AG09309 (cell line): Measurements from ENCODE around the gene HIPK2.
"Not testable (repeated sequence)": the region's sequence is repeated elsewhere in the genome, so short reads cannot be mapped to it uniquely, and the experiment has no call there.

Source experiments
- DNase-seq: peaks from one replicate; pipeline ENCODE4 v3.0.0-alpha.2; 2010; ENCODE audit warnings: low read depth
- H3K4me3 ChIP-seq: 2 replicates; pipeline ENCODE4 v1.5.1; 2011; ENCODE audit warnings: mild to moderate bottlenecking, low read depth, low read length, moderate library complexity; ENCODE audit not compliant: control insufficient read depth
- CTCF ChIP-seq: IDR thresholded peaks from 2 replicates; pipeline ENCODE4 v1.5.1; 2011; ENCODE audit warnings: mild to moderate bottlenecking, low read depth, low read length, inconsistent platforms; ENCODE audit not compliant: insufficient read depth, control insufficient read depth; ENCODE audit errors: missing control alignments

The HIPK2 gene

GRCh38 chr7:139560678-139561077 is 217.1 kb downstream of the HIPK2 start:
- no peak overlapping the region for H3K4me3 ChIP-seq
- TF ChIP-seq CTCF = no peak
- no peak for DNase-seq

- TF ChIP-seq CTCF = no peak
- DNase-seq = no peak
Observed at GRCh38 chr7:139560199-139560598, 217.6 kb downstream of the HIPK2 start.

GRCh38 chr7:139559364-139560105 is 218.3 kb downstream of the HIPK2 start:
- DNase-seq = no peak
- H3K4me3 ChIP-seq = no peak overlapping the region
- TF ChIP-seq CTCF = no peak

More at GRCh38 chr7:139560199-139560598, 217.6 kb downstream of the HIPK2 start:
- no peak overlapping the region for H3K4me3 ChIP-seq

GRCh38 chr7:139557857-139558581 is 219.8 kb downstream of the HIPK2 start:
- DNase-seq = no peak
- TF ChIP-seq CTCF = no peak
- no peak overlapping the region for H3K4me3 ChIP-seq

GRCh38 chr7:139553991-139554700 is 223.7 kb downstream of the HIPK2 start:
- DNase-seq, H3K4me3 ChIP-seq: not testable (repeated sequence)

DNA sequence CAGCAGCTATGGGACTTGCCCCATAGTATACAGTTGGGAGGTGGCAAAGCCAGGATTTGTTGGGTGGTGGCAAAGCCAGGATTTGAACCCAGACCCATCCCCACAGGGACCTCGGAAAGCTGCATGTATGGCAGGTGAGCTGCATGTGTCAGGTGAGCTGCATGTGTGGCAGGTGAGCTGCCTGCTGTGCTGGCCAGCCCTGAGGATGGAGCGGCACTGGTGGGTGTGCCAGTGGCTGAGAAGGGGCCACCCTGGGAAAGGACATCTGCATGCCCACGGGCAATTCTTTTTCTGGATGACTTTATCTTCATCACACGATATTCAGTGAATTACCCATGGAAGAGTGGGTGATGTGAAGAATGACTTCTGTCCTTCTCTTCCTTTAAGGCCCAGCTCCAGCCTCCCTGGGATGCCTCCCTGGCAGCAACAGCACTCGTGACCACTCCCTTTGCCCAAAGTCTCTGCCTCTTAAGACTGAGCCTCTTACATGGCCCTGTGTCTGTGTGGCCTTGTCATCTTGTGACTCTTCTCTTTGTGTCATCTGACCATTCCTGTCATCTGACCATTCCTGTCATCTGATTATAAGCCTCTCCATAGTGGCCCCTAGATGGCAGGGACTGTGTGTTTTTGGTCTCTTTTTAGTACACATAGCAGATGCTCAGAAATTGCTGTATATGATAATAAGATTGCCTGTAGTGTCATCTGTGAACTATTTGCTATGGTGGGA is 229.3 kb downstream of the HIPK2 start:
- DNase-seq = no peak
- no peak for TF ChIP-seq CTCF

DNA sequence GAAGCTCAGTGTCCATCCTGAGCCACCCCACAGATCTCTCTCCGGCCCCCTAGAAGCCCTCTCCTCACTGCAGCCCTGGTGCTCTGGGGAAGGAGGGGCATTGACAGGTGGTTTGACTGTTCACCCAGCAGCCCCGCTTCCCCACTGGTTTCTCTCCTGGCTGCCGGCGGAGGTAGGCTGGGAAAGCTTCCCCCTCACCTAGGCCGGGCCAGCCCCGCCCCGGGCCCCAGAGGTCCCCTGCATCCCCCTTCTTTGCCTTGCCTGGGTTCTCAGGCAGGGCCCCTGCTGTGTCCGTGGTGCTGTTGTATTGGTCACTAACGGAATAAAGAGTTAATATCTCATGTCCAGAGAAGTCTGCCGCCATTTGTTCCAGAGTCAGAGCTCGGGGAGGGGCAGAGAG is 233.2 kb downstream of the HIPK2 start:
- H3K4me3 ChIP-seq = no peak overlapping the region
- no peak for DNase-seq
- no peak for TF ChIP-seq CTCF

More for the DNA sequence above, 229.3 kb downstream of the HIPK2 start:
- no peak overlapping the region for H3K4me3 ChIP-seq
